ENCODE measurements around the gene CDC34.

CDC34 gene

DNA sequence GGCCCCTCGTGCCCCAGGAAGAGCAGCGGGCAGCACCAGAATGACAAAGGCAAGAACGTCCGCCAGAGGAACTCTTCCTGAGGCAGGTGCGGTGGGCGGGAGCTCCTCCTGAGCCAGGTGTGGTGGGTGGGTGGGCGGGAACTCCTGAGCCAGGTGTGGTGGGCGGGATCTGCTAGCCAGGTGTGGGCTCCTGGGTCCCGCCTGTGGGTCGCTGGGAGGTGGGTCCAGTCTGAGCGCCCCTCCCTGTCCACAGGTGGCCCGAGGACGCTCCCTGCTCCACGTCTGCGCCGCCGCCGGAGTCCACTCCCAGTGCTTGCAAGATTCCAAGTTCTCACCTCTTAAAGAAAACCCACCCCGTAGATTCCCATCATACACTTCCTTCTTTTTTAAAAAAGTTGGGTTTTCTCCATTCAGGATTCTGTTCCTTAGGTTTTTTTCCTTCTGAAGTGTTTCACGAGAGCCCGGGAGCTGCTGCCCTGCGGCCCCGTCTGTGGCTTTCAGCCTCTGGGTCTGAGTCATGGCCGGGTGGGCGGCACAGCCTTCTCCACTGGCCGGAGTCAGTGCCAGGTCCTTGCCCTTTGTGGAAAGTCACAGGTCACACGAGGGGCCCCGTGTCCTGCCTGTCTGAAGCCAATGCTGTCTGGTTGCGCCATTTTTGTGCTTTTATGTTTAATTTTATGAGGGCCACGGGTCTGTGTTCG is 51.1 kb downstream of the CDC34 start:
- TF ChIP-seq ZBTB7A (IDR thresholded peaks at IDR 0.05; ENCODE audit: low read depth) = no peak

DNA sequence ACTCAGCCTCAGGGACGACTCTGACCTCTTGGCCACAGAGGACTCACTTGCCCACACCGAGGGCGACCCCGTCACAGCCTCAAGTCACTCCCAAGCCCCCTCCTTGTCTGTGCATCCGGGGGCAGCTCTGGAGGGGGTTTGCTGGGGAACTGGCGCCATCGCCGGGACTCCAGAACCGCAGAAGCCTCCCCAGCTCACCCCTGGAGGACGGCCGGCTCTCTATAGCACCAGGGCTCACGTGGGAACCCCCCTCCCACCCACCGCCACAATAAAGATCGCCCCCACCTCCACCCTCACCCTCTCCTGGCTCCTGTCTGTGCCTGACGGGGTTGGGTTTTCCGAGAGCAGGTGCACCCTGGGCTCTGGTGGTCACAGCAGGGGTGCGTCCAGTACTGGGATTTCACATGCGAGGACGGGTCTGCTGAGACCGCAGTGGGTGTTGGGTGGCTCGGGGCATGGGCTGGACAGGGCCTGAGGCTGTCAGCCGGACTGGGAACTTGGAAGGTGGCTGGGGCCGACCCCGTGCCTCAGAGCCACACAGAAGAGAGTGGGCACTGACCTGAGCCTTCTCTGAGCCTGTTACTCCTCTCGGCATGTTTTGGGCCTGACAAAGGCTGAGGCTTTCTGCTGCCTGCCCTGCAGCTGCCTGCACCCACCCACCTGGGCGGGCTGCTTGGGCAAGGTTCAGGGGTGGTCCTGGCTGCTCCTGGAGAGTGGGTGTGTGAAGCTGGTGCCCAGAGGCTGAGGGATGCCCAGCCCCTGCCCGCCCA is 51.8 kb downstream of the CDC34 start:
- TF ChIP-seq, protein P1, sequence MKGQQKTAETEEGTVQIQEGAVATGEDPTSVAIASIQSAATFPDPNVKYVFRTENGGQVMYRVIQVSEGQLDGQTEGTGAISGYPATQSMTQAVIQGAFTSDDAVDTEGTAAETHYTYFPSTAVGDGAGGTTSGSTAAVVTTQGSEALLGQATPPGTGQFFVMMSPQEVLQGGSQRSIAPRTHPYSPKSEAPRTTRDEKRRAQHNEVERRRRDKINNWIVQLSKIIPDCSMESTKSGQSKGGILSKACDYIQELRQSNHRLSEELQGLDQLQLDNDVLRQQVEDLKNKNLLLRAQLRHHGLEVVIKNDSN (IDR thresholded peaks at IDR 0.05) = no peak
- TF ChIP-seq TAF1 (IDR thresholded peaks at IDR 0.05; ENCODE audit: low read depth) (0 out of 2 replicates have a peak, but pooled peaks have one; percentile 11), ZBTB7A (IDR thresholded peaks at IDR 0.05; ENCODE audit: low read depth) (no peak)

DNA sequence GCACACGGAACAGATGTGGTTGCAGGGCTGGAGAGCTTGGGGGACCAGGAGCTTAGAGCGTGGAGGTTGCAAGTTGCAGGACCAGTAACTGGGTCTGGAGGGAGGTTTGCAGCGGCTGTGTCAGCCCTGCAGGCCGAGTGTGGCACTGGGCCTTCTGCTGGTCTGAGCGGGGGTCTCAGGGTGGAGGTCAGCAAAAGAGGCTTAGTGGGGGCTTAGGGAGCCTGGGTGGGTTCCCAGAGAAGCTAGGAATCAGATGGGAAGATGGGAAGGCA is 52.3 kb downstream of the CDC34 start:
- TF ChIP-seq CREB1 (IDR thresholded peaks at IDR 0.05; ENCODE audit: low read depth) = no peak
- TF ChIP-seq CEBPB (IDR thresholded peaks at IDR 0.05) = no peak
- TF ChIP-seq TEAD4 (IDR thresholded peaks at IDR 0.05) = no peak
- TF ChIP-seq NFIC (IDR thresholded peaks at IDR 0.05) = no peak

DNA sequence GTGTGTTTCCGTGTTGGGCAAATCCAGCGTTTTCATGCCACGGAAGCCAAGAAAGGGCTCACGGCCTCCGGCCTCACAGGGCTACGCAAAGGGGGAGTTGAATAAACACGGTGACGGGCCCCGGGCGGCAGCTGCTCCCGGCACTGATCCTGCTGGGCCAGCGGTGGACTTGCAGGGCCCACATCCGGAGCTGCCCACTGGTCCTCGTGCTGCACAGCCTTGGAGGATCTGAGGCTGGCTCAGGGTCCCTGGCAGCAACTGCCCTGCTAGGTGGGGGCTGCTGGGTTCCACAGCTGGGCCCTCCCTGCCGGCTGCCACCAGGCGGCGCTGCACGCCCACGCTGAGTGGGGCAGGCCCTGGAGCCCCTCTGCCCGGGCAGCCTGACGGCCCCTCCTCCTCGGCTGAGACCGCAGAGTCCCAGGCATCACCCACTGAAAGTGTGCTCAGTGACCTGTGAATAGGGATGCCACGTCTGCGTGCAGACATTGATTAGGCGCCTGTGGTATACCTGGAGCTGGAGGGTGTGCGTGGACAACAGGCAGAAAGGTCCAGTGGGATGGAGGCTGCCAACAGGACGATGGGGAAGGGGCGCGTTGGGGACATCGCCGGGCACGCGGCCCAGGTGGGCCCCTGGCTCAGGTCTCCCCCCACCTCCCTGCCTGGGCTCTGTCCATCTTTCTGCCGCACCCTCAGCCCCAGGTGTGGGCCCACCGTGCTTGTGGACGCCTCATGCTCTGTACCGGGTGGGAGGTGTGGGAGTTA is 52.9 kb downstream of the CDC34 start:
- no peak for TF ChIP-seq TAF1 (IDR thresholded peaks at IDR 0.05; ENCODE audit: low read depth)
- TF ChIP-seq, protein P1 (IDR thresholded peaks at IDR 0.05) = no peak
- 0 out of 2 replicates have a peak, but pooled peaks have one; percentile 11 for TF ChIP-seq EGR1 (IDR thresholded peaks at IDR 0.05)
- TF ChIP-seq YY1 (IDR thresholded peaks at IDR 0.05; ENCODE audit: low read depth) = no peak
- no peak for TF ChIP-seq CEBPB (IDR thresholded peaks at IDR 0.05)
- no peak for TF ChIP-seq NFIC (IDR thresholded peaks at IDR 0.05)
- TF ChIP-seq EP300 (IDR thresholded peaks at IDR 0.05; ENCODE audit: borderline replicate concordance) = no peak
- TF ChIP-seq ZBTB7A (IDR thresholded peaks at IDR 0.05; ENCODE audit: low read depth) = peak; percentile 80
- TF ChIP-seq TEAD4 (IDR thresholded peaks at IDR 0.05) = no peak
- TF ChIP-seq CREB1 (IDR thresholded peaks at IDR 0.05; ENCODE audit: low read depth) = no peak
- TF ChIP-seq RAD21 (IDR thresholded peaks at IDR 0.05; ENCODE audit: low read depth) = peak; percentile 57
- TF ChIP-seq, protein P2, sequence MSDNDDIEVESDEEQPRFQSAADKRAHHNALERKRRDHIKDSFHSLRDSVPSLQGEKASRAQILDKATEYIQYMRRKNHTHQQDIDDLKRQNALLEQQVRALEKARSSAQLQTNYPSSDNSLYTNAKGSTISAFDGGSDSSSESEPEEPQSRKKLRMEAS (IDR thresholded peaks at IDR 0.05) = no peak
- TF ChIP-seq, protein P3, sequence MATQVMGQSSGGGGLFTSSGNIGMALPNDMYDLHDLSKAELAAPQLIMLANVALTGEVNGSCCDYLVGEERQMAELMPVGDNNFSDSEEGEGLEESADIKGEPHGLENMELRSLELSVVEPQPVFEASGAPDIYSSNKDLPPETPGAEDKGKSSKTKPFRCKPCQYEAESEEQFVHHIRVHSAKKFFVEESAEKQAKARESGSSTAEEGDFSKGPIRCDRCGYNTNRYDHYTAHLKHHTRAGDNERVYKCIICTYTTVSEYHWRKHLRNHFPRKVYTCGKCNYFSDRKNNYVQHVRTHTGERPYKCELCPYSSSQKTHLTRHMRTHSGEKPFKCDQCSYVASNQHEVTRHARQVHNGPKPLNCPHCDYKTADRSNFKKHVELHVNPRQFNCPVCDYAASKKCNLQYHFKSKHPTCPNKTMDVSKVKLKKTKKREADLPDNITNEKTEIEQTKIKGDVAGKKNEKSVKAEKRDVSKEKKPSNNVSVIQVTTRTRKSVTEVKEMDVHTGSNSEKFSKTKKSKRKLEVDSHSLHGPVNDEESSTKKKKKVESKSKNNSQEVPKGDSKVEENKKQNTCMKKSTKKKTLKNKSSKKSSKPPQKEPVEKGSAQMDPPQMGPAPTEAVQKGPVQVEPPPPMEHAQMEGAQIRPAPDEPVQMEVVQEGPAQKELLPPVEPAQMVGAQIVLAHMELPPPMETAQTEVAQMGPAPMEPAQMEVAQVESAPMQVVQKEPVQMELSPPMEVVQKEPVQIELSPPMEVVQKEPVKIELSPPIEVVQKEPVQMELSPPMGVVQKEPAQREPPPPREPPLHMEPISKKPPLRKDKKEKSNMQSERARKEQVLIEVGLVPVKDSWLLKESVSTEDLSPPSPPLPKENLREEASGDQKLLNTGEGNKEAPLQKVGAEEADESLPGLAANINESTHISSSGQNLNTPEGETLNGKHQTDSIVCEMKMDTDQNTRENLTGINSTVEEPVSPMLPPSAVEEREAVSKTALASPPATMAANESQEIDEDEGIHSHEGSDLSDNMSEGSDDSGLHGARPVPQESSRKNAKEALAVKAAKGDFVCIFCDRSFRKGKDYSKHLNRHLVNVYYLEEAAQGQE (IDR thresholded peaks at IDR 0.05; ENCODE audit: low read depth) = no peak

DNA sequence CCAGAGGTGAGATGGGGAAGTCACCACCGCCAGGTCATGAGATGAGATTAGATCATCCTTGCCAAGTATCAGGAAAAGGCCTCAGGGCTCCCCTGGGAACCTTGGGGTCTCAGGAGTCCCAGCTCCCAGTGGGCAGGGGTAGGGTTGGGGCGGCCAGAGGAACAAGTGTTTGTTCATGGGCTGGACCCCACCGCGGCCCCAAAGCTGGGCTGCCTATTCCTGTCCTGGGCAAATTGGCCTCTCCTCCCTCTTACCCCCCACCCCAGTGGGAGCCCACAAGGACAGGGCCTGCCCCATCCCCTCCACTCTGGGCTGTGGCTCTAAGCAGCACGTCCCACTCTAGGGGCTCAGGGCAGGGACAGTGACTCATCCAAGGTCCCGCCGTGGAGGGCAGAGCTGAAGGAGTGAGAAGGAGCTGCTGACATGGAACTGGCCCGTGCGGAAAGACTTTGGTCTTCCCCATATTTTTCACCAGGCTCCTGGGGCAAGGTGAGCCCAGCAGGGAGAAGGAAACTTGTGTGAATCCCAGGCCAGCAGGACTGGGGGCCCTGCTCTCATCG is 54.1 kb downstream of the CDC34 start:
- no peak for TF ChIP-seq TAF1 (IDR thresholded peaks at IDR 0.05; ENCODE audit: low read depth)
- TF ChIP-seq CEBPB (IDR thresholded peaks at IDR 0.05) = no peak
- TF ChIP-seq RAD21 (IDR thresholded peaks at IDR 0.05; ENCODE audit: low read depth) = no peak
- TF ChIP-seq EGR1 (IDR thresholded peaks at IDR 0.05) = no peak

DNA sequence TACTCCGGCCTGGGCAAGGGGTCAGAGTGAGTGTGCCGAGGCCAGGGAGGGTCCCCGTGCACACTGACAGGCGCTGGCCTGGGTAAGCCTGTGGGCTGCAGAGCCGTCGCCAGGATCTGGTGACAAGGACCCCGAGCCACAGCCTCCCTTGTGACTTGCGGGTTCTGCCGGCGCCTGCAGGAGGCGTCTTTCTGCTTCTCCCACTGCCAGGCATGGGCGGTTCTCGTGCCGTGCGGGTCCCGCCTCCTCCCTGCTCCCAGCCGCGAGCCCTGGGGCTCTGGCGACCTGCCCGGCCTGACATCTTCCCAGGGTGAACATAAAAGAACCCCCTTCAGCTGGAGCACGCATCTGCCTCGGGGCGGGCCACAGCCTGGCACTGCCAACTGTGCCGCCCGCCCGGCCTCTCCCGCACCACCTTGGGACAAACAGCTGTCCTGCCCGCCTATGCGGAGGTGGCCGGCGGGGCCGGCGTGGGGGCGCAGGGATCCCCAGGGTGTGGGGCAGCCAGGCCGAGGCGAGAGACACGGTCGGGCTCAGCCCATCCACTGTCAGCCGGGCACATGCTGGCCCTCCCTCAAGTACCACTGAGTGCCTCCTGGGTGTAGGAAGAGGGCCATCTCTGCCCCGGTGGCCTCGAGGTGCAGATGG is 56.7 kb downstream of the CDC34 start:
- TF ChIP-seq, protein P1 (IDR thresholded peaks at IDR 0.05) = peak; percentile 38
- TF ChIP-seq ZBTB7A (IDR thresholded peaks at IDR 0.05; ENCODE audit: low read depth) = no peak
- TF ChIP-seq TAF1 (IDR thresholded peaks at IDR 0.05; ENCODE audit: low read depth) = no peak
- no peak for TF ChIP-seq CEBPB (IDR thresholded peaks at IDR 0.05)
- peak; percentile 58 for TF ChIP-seq EP300 (IDR thresholded peaks at IDR 0.05; ENCODE audit: borderline replicate concordance)
- TF ChIP-seq CREB1 (IDR thresholded peaks at IDR 0.05; ENCODE audit: low read depth) = no peak
- TF ChIP-seq, protein P3 (IDR thresholded peaks at IDR 0.05; ENCODE audit: low read depth) = no peak
- TF ChIP-seq, protein P2 (IDR thresholded peaks at IDR 0.05) = peak; percentile 68
- peak; percentile 40 for TF ChIP-seq EGR1 (IDR thresholded peaks at IDR 0.05)
- TF ChIP-seq YY1 (IDR thresholded peaks at IDR 0.05; ENCODE audit: low read depth) = no peak
- peak; percentile 51; the same call in 1 of the 2 replicates for TF ChIP-seq FOXM1 (IDR thresholded peaks at IDR 0.05; ENCODE audit: borderline replicate concordance, low read depth)
- peak; percentile 63 for TF ChIP-seq RAD21 (IDR thresholded peaks at IDR 0.05; ENCODE audit: low read depth)
- peak; percentile 86 for TF ChIP-seq TCF12 (IDR thresholded peaks at IDR 0.05; ENCODE audit: low read depth)
- no peak for TF ChIP-seq TEAD4 (IDR thresholded peaks at IDR 0.05)
- TF ChIP-seq NFIC (IDR thresholded peaks at IDR 0.05) = peak; percentile 95
